GM21825 (cell line): Measurements from ENCODE around the gene ALAS1.

ENCODE experiments used
- ATAC-seq: cut with Tn5 transposase; IDR thresholded peaks from one replicate; pipeline ENCODE4 v1.9.1; 2021; ENCODE audit warnings: mild to moderate bottlenecking, moderate library complexity; ENCODE audit not compliant: unreplicated experiment

The ALAS1 gene

DNA sequence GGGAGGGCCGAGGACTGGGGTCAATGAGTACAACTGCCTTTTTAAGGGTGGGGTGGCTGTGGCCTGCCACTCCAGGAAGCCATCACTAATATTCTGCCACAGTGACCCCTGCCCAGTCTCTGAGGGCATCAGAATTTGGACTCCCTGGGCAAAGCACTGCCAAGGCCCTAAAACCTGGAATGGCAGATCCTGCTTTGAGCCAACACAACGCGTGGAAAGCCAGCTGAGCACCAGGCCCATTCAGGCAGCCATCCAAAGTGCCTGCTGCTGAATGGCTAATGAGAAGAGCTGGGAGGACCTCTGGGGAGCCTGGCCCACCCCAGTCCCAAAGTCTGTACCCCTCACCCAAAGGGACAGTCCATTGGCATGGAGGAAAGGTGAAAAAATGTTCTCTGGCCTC lies 36.0 kb downstream of the ALAS1 start:
- ATAC-seq: no peak

DNA sequence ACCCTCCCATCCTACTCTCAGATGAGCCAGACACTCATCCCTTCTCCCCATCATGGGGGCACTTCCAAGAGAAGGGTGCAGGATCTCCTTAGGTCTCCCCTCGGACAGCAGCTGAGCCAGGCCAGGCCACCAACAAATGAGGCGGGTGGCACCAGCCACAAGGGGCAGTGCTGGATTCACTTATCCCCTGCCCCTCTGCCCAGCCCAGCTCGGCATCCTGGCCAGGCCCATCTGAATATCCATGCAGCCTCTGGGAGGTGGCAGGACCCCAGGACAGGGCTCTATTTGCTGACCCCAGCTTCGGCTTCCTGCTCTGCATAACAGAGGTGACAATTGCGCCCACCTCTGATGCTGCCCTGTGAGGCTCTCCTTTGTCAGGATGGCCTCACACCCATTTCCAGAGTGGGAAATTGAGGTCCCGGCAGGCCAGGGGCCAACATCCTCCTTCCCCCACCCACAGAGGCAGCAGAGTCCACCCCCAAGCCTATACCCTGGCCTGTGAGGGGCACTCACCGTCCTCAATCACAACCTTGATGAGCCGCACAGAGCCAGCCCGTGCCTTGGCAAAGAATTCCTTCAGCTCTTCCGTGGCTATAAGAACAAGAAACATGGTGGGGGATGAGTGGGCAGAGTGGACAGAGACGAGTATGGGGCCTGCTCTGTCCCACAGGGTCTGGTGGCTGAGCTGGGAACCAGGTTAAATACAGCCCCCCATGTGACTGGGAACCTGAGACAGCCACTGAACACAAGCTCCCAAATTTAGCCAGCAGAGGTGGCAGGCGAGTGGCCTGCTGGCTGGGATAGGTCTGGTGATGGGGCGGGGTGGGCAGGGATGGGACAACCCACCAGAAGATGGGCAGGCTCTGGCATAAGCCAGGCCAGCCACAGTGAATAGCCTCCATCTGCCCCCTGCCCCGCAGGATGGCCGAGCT lies 36.8 kb downstream of the ALAS1 start:
- ATAC-seq: no peak

DNA sequence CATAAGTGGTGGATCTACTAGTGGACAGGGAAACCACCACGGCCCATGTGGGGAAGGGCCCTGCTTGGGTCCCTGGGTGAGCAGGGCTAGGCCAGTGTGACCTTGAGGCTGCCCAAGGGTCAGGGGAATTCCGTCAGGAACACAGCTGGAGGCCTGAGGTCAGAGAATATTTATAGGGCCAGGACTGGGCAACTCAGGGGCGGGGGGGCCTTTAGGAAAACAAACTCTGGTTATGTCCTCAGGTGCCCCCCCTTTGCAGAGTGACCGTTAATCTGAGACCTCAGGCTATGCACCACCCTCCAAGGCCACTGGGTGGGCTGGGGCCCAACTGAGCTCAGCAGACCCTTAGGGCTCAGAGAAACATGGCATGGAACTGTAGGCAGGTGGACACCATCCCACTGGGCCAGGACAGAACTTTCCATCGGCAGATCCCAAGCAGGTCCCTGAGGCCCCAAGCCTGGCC lies 38.5 kb downstream of the ALAS1 start:
- ATAC-seq: no peak

DNA sequence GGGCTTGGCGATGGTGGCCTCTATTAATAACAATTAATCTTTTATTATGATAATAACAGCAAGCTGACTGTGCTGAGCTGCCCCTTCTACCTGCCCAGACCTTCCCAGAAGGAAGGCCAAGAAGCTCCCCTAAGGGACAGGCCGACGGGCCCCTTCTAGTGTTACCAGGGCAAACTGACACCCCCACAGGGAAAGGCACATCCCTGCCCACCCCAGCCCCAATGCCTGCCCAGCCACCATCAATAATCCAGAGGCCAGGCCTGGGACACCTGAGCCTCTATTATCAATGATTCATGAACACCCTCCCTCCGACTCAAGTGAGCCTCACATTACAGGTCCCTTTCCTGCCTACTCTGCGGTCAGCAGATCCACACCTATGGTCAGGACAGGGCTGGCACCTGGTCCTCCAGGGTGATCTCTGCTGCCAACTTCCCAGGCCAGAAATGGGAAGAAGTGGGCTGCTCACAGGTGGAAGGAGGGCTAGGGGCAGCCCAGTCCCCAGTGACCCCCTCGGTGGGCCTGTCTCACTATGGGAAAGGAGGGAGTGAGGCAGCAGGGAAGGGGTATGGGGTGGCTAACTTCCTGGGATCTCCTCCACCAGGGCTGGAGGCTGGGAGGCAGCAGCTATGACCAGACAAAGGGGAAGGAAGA lies 39.2 kb downstream of the ALAS1 start:
- no peak for ATAC-seq

DNA sequence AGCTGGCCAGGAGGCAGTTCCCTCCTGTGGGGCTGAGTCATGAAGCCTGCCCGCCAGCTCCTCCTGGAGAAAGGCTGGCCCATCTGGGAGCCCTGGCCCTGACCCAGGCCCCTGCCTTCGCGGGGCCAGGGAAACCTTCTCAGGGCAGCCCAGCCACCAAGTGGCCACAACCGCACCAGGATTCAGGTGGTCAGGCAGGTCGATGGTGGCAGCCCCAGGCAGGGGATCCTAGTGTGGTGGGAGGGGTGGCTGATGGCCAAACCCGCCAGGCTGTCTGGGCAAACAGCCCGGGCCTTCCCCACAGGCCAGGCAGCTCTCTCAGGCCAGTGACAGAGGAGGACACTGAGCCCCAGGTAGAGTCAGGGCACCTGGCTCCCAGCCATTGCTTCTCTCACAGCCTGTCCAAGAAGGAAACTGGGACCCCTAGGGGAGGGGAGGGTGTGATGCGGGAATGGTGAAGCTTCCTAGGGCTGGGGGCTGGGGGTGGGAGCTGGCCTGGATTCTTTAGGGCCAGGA lies 39.8 kb downstream of the ALAS1 start:
- ATAC-seq: no peak

DNA sequence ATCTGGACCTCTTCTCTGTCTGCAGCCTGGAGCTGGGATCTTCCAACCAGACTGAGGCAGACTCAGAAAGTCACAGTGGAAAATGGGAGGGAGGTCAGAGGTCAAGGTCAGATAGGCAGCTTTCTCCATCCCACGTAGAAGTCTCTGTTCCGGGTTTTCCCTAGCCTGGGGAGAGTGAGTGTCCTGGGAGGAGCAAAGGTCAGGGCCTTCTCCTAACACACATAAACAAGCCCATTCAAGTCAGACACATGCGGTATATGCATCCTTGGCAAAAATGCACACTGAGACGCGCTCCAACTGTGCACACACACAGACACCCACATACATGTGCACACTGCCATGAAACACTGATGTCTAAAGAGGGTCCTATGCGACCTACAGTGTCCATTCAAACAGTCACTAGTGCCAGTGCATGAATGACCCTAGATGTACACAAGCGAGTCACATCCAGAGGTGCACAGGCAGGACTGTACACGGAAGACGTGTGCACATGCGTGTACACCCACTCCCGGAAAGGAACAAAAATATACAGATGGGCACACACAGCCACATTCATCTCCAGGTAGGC lies 40.3 kb downstream of the ALAS1 start:
- peak; percentile 7 for ATAC-seq

DNA sequence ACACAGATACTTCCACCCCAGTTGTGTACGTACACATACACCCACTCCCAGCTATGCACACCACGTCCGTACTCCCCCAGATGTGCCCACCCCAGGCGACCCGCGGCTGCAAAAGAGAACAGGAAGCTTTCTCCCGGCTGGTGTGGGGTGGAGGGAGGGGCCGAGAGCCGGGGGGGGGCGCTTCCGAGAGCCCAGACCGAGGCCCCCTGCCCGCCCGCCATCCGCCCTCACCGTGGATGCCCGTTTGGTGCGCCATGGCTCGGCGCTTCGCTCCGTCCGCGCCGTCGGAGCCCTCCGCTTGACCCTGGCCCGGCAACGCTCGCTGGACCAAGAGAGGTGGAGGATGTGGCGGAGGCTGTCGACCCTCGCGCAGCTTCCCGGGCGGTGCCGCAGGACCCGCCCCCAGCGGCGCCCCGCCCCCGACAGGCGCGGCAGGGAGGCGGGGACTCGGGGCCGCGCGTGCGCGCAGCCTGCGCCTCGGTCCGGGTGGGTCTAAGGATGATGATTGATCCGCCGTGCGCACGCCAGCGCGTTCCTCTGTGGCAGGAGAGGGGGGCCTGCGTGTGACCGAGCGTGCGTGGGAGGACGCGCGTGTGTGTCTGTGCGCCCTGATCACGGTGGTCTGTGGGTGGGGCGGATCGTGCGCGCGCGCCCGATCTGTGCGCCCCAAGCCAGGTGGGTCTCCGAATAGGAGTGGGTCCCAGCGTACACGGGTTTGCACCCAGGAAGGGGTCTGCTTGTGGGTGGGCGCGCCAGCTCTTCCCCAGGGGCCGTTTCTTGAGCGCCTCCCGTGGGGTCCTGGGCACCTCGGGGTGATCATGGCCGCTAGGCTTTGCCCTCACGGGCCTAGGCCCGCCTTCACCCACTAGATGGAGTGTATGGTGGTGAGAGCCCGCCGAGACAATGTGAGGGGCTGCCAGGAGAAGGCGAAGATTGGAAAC lies 41.1 kb downstream of the ALAS1 start, which contains the start of gene TWF2:
Gene TWF2 (minus strand): TSS at position 398 of the 941 bp plus-strand sequence. CDS start 142 bp downstream, at position 256.
- ATAC-seq: peak; percentile 69

DNA sequence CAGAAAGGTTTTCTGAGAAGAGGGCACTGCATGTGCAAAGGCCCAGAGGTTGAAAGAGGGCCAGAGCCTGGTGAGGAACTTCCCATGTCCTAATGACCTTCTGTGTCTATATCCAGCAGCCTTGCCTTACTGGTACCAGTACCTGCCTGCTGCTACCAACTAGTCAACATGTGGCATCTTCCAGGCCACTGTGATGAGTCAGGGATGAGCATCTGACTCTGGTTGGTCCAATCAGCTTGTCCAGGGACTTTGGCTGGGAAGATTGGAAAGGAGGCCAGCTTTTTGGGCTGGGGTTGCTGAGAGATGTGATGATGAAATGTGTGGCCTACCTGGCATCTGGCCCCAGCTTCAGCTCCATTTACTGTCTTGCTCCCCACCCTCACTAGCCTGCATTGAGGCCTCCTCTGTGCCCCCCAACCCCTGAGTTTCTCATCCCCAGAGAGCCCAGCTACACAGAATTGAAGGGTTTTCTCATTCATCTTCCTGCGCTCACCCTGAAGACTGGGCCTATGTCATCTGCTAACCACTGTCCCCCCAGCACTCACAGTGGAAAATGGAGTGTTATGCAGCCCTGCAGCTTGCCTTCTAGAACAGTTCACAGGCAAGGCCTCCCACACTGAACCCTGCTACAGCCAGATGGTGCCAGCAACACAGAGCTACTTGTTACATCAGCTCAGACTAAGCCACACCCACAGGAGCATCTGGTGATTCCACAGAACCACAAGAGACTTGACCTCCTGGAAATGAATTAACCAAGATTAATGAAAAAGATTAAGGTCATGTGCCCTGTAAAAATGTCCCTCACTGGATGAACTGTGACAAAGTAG lies 42.3 kb downstream of the ALAS1 start:
- no peak for ATAC-seq

DNA sequence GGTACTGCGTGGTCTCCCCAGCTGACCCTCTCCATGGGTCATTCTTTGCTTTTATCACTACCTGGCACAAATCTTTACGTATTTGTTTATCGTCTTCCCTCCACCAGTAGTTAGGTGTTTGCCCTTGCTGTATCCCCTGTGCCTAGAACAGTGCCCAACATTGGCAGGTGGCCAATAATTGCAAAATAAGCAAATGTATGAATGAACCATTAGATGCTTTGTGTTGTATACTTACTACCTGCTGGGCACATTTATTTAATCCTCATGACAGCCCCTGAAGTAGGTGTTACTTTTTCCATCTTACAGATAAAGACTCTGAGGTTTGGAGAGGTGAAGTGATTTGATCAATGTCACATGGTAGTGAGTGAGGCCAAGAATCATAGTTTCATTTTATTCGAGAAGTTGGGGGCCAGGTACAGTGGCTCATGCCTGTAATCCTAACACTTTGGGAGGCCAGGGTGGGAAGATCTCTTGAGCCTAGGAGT lies 43.0 kb downstream of the ALAS1 start:
- ATAC-seq: no peak

DNA sequence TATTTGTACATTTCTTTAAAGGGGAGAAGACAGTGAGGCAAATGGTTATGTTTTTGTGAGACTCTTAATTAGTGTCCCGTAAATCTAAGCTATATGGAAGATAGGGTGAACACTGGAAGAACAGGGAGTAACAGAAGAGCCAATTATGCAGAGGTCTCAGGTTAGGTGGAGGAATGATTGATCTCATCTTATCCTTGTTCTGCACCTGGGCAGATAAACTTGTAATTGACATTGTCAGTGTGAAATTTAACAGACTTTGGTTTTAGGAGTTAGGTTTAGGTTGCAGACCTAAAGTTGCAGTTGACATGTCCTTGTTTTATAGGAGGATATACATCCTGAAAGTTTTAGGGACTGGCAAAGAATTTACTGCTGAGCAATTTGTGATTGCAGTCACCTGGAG lies 44.1 kb downstream of the ALAS1 start:
- no peak for ATAC-seq

DNA sequence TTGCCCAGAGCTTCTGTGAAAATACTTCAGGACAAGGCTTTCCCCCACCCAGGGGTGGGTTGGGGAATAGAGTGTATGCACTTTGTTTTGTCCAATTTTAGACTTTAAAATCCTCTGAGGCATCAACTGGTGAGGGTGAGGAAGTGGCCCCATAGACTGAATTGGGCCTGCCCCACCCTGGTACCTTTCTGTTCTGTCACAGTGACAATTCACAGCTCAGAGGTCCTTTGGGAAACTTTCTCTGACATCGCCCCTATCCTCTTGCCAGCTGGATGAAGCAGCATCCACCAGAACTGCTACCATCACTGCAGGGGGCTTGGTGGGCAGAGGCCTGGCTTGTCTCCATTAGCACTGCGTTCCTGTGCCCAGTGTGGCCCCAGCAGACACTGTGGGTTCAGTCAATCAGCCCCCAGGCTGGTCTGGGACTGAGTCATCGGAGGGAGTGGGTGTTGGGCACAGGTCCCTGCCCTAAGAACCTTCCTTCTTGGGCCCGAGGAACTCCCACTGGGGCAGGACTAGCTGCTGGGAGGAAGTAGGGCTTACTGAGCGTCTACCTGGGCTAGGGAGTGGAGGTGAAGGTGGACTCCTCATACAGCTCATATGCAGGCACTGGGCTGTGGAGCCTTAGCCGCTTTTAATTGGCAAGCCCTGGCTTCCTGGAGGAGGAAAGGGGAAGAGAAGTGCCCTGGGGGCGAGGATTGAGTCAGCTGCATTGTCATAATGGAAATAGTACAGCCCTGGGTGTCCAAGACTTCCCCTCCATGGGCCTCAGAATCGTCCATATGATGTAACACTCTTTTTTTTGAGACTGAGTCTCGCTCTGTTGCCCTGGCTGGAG lies 46.0 kb downstream of the ALAS1 start:
- no peak for ATAC-seq

DNA sequence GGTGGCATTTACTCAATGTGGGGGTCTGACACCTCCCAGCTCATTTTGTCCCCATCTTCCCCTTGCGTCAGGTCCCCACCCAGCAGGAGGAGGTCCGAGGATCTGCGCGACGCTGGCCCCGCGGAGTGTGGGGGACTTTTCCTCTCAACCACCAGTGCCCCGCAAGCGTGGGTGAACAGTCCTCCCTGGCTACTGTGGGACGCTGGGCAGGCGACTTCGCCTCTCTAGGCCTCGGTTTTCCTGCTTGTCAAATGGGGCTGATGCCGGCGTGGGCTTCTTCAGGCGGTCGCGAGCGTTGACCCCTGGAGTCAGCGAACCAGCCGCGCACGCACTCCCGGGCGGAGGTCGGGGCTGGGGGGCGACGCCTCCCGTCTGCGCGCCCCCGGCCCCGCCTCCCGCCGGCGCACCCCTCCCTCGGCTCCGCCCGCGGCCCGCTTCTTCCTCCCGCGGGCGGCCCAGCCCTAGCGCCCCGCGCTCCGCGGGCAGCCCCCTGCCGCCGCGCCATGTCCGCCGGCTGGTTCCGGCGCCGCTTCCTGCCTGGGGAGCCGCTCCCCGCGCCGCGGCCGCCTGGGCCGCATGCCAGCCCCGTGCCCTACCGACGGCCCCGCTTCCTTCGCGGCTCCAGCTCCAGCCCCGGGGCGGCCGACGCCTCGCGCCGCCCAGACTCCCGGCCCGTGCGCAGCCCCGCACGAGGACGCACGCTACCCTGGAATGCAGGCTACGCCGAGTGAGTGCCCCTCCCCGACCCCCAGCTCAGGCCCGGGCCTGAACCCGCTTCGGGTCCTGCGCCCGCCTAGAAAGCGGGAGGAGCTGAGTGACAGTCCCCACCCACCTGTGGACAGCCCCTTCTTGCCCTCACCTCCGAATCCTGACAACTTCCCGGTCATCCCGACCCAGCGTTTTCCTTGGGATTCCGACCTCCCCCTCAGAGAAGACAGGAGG lies 47.6 kb downstream of the ALAS1 start, which contains the start of gene PPM1M:
Gene PPM1M (plus strand): TSS at position 438 of the 942 bp plus-strand sequence. CDS start 66 bp downstream, at position 504.
- no peak for ATAC-seq

DNA sequence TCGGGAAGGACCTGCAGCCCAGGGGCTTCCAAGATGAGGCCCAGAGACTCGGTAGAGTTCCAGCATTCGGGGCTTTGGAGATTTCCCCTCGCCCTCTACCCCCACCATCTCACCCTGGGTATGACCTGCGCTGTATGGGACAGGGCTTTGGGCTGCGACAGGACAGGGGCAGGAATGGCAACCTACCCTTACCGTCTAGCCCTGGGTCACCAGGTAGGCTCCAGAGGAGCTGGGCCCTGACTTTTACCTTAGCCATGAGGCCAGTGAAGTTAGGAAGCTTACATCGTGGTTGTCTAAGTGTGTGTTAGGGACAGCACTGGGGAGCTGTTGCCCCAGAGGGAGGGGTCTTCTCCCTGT lies 48.3 kb downstream of the ALAS1 start:
- ATAC-seq: no peak

DNA sequence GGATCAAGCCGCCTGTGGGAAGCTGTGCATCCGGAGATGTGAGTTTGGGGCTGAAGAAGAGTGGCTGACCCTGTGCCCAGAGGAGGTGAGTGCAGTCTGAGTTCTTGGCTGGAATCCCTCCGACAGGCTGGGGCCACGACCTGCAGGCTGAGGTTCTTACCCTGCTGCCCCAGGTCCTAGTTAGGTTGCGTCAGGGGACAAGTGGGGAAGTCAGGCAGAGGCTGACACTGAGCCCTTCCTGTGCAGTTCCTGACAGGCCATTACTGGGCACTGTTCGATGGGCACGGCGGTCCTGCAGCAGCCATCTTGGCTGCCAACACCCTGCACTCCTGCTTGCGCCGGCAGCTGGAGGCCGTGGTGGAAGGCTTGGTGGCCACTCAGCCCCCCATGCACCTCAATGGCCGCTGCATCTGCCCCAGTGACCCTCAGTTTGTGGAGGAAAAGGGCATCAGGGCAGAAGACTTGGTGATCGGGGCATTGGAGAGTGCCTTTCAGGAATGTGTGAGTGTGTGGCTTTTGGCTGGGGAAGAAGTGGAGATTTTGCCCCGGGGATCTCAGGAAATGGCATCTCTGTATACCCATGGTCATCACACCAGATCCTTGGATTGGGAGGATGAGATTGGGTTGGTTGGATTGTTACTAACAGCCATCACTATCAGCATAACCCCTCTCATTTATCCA lies 48.9 kb downstream of the ALAS1 start:
- ATAC-seq: no peak

DNA sequence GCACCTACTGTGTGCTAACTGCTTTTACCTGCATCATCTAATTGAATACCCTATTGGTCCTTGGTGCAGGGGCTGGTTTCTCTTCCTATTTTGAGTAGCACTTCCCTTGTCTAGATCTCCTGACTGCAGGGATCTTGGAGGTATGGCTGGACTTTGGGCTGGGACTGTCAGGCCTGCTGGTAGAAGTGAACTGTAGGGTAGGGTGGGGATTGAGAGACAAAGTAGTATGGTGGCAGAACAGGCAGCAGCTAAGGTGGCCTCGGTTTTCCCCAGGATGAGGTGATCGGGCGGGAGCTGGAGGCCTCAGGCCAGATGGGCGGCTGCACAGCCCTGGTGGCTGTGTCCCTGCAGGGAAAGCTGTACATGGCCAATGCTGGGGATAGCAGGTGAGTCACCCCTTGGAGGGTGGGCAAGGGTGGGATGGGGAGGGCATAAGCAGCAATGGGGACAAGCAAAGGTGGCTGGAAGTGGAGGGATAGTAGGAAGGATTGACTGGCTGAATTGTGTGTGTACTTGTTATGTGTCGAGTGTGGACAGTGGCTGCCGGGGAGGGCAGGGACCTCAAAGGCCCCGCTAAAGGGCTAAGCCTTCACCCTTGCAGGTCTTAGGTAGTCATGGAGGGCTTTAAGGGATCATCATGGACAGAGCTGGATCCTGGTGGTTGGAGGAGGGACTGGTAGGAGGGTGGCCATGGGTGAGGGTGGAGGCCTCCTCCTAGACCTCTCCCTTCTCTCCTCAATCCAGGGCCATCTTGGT lies 49.6 kb downstream of the ALAS1 start:
- ATAC-seq: no peak

DNA sequence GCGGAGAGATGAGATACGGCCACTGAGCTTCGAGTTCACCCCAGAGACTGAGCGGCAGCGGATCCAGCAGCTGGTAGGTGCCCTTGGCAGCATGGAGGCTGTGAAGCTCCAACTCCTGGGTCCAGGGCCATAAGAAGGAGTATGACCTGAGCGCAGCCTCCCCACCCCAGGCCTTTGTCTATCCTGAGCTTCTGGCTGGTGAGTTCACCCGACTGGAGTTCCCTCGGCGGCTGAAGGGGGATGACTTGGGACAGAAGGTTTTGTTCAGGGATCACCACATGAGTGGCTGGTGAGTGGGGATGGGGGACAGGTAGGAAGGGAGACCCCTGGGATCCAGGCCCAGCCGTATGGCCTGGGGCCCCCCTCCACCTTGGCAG lies 50.2 kb downstream of the ALAS1 start:
- ATAC-seq: no peak
